Measurements from ENCODE around the gene CADPS.

DNA sequence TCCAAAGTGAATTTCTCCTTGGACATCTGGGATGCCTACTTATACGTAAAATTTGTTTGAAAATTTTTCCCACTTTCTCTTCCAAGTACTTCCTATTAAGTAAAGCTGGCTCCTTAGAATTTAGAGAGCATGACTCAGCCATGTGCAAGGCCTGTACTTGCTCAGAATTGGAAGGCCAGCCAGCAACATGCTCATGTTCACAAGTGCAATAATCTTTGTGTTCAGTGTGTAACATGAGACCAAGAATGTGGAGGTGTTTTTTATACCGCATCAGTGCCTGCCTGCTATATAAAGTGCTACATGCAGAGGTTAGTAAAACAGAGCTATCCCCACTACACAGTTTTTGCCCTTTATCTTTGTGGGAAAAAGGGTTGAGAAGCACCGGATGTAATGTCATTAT, 349.9 kb downstream of the CADPS start:
- TF ChIP-seq POLR2A (IDR thresholded peaks at IDR 0.05; ENCODE audit: low read depth) (no peak), POLR2AphosphoS5 (IDR thresholded peaks at IDR 0.05) (no peak)
- TF ChIP-seq, protein P1, sequence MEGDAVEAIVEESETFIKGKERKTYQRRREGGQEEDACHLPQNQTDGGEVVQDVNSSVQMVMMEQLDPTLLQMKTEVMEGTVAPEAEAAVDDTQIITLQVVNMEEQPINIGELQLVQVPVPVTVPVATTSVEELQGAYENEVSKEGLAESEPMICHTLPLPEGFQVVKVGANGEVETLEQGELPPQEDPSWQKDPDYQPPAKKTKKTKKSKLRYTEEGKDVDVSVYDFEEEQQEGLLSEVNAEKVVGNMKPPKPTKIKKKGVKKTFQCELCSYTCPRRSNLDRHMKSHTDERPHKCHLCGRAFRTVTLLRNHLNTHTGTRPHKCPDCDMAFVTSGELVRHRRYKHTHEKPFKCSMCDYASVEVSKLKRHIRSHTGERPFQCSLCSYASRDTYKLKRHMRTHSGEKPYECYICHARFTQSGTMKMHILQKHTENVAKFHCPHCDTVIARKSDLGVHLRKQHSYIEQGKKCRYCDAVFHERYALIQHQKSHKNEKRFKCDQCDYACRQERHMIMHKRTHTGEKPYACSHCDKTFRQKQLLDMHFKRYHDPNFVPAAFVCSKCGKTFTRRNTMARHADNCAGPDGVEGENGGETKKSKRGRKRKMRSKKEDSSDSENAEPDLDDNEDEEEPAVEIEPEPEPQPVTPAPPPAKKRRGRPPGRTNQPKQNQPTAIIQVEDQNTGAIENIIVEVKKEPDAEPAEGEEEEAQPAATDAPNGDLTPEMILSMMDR (IDR thresholded peaks at IDR 0.05), result no peak
